ENCODE measurements around the gene MYO9B.

MYO9B gene

DNA sequence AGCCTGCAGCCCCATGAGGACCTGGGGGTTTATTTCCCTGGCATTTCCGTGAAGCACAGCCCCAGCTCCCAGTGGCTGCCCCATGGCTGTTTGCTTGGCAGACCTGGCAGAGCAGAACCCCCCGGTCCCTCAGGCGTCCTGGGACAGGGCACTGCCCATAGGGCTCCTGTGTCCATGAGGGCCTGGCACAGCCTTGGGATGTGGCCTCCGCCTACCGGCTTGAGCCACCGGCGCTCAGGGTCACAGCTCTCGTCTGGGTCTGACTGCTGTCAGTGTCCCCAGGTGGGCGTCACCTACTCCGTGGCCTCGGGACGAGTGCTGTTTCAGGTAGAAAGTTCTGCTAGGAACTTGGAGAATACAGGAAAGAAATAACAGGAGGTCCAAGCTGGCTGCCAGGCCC lies 52.8 kb downstream of the MYO9B start:
- TF ChIP-seq, protein P1, sequence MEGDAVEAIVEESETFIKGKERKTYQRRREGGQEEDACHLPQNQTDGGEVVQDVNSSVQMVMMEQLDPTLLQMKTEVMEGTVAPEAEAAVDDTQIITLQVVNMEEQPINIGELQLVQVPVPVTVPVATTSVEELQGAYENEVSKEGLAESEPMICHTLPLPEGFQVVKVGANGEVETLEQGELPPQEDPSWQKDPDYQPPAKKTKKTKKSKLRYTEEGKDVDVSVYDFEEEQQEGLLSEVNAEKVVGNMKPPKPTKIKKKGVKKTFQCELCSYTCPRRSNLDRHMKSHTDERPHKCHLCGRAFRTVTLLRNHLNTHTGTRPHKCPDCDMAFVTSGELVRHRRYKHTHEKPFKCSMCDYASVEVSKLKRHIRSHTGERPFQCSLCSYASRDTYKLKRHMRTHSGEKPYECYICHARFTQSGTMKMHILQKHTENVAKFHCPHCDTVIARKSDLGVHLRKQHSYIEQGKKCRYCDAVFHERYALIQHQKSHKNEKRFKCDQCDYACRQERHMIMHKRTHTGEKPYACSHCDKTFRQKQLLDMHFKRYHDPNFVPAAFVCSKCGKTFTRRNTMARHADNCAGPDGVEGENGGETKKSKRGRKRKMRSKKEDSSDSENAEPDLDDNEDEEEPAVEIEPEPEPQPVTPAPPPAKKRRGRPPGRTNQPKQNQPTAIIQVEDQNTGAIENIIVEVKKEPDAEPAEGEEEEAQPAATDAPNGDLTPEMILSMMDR (IDR thresholded peaks at IDR 0.05), result no peak
- no peaks in the 10 kb centered on the region for H3K9me3 ChIP-seq
- H3K36me3 ChIP-seq, result peaks cover 21% of the 10 kb centered on the region
- peak overlapping the region; percentile 97 for H3K27ac ChIP-seq
- H3K4me1 ChIP-seq (ENCODE audit: control insufficient read depth in 1 of 2, insufficient read depth in 1 of 2, low read depth in 1 of 2, low read length in 1 of 2), result peaks cover 45 to 47% of the 10 kb centered on the region in 2 experiments
- no peaks in the 10 kb centered on the region for H3K27me3 ChIP-seq
- no peak overlapping the region for H3K4me3 ChIP-seq (ENCODE audit: low read depth in 1 of 2, low read length in 1 of 2)

DNA sequence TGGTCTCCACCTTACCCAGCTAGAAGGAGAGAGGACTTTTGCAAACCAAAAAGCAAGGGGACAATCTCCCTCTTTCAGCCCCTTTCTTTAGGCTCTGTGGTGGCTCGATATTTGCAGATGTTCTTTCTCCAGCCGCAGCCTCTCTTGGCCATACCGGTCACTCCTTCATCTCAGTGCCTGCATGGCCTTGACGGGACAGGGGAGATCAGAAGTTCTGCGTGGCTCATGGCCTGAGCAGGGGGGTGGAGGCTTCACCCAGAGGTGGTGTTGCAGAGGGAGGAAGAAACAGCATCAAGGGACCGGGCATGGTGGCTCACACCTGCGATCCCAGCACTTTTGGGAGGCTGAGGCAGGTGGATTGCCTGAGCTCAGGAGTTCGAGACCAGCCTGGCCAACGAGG lies 53.2 kb downstream of the MYO9B start:
- peaks cover 21% of the 10 kb centered on the region for H3K36me3 ChIP-seq
- H3K4me1 ChIP-seq (ENCODE audit: control insufficient read depth in 1 of 2, insufficient read depth in 1 of 2, low read depth in 1 of 2, low read length in 1 of 2), result peaks cover 40 to 46% of the 10 kb centered on the region in 2 experiments
- H3K27me3 ChIP-seq, result no peaks in the 10 kb centered on the region
- H3K4me3 ChIP-seq (ENCODE audit: low read depth in 1 of 2, low read length in 1 of 2), result no peak overlapping the region
- TF ChIP-seq, protein P1 (IDR thresholded peaks at IDR 0.05), result no peak
- no peaks in the 10 kb centered on the region for H3K9me3 ChIP-seq
- H3K27ac ChIP-seq, result peak overlapping the region; percentile 97

DNA sequence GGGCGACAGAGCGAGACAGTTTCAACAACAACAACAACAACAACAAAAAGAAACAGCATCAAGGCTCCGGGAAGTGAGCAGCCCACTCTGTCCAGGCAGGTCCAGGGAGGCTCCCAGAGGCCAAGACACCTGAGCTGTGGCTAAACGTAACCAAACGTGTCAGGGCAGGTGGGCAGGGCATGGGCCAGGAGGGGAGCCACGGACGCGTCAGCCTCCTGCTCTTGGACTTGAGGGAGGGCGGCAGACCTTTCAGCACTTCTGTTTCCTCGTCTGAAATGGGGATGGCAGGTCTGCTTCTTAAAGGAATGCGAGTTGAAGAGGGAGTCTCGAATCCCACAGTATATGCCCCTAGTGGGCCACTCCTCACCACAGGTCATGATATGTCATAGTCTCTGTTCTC lies 53.8 kb downstream of the MYO9B start:
- H3K9me3 ChIP-seq, result no peaks in the 10 kb centered on the region
- peaks cover 21% of the 10 kb centered on the region for H3K36me3 ChIP-seq
- no peak overlapping the region for H3K4me3 ChIP-seq (ENCODE audit: low read depth in 1 of 2, low read length in 1 of 2)
- TF ChIP-seq, protein P1 (IDR thresholded peaks at IDR 0.05), result no peak
- no peaks in the 10 kb centered on the region for H3K27me3 ChIP-seq
- H3K4me1 ChIP-seq (ENCODE audit: control insufficient read depth in 1 of 2, insufficient read depth in 1 of 2, low read depth in 1 of 2, low read length in 1 of 2), result peaks cover 35 to 40% of the 10 kb centered on the region in 2 experiments
- H3K27ac ChIP-seq, result peak overlapping the region; percentile 97

DNA sequence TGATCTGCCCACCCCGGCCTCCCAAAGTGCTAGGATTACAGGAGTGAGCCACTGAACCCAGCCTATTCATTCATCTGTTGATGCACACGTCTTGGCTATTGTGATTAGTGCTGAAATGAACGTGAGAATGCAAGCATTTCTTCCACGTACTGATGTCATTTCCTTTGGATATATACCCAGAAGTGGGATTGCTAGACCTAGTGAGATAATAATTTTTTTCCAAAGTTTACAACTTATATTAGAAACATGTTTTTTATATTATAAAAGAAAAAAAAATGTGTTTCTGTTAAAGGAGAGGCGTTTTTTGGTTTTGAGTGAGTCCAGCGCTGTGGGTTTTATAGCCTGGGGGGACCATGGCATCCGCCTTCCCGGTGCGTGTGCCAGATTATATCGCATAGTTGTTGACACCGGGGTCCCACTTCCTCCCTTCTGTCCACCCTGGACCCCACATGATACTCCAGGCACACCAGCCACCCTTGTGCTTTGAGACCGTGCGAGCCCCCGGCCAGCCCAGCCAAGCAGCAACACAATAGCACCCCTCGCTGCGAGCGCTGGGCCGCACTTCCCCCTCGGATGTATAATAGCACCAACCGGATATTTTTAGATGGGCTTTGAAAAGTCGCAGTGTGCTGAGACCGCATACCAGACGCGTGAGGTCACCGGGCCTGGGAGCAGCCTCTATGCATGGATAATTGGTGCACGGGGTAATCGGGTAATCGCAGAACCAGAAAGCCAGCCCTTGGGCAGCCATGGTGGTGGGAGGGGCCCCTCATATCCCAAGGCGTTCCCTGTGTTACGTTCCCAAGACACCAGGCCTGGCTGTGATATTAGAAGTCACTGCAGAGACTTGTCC lies 59.6 kb downstream of the MYO9B start:
- Histone ChIP-seq H3K4me1 (ENCODE audit: control insufficient read depth in 1 of 2, insufficient read depth in 1 of 2, low read depth in 1 of 2, low read length in 1 of 2) (peaks cover 24 to 38% of the 10 kb centered on the region in 2 experiments), H3K27me3 (no peaks in the 10 kb centered on the region), H3K36me3 (no peaks in the 10 kb centered on the region), H3K4me3 (ENCODE audit: low read depth in 1 of 2, low read length in 1 of 2) (no peak overlapping the region), H3K9me3 (no peaks in the 10 kb centered on the region), H3K27ac (peak overlapping the region; percentile 67)
- TF ChIP-seq, protein P1 (IDR thresholded peaks at IDR 0.05), result no peak

DNA sequence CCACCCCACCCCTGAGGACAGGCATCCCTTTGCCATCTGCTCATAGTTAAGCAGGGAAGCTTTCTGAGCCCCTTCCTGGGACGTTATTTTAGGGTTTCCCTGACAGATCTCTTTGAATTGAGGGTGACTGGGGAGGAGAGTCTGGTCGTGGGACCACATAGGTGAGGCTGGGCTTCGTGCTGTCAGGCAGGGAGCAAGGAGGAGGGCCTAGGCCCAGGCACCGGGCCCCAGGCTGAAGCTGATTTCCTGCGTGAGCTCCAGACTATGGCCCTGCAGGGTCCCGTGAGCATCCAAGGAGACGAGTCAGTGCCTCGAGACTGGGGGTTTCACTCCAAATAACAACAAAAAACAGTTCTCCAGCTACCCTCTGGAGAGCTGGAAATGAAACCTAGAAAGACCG lies 60.4 kb downstream of the MYO9B start:
- TF ChIP-seq, protein P1 (IDR thresholded peaks at IDR 0.05), result no peak
- Histone ChIP-seq H3K27ac (peak overlapping the region; percentile 67), H3K4me1 (ENCODE audit: control insufficient read depth in 1 of 2, insufficient read depth in 1 of 2, low read depth in 1 of 2, low read length in 1 of 2) (peaks cover 24 to 38% of the 10 kb centered on the region in 2 experiments)

More for the DNA sequence above, 60.4 kb downstream of the MYO9B start:
- Histone ChIP-seq H3K27me3 (no peaks in the 10 kb centered on the region), H3K9me3 (no peaks in the 10 kb centered on the region), H3K36me3 (no peaks in the 10 kb centered on the region), H3K4me3 (ENCODE audit: low read depth in 1 of 2, low read length in 1 of 2) (no peak overlapping the region)

Measured in neutrophil (primary cell).